NB4 (cell line): ENCODE measurements around the gene EGFL7.

Experiments
- DNase-seq: peaks from one replicate; pipeline ENCODE4 v3.0.0; 2010; ENCODE audit warnings: low read depth
- H3K4me3 ChIP-seq: one replicate; pipeline ENCODE4 v1.5.1; 2011; ENCODE audit warnings: mild to moderate bottlenecking, low read depth, low read length, moderate library complexity
- MAX ChIP-seq: IDR thresholded peaks from 2 replicates; pipeline ENCODE4 v1.6.1; 2011; ENCODE audit warnings: low read depth, low read length
- MYC ChIP-seq: IDR thresholded peaks from 2 replicates; pipeline ENCODE4 v1.6.1; 2011; ENCODE audit warnings: low read depth, low read length
- POLR2A ChIP-seq: IDR thresholded peaks from 2 replicates; pipeline ENCODE4 v1.6.1; 2011; ENCODE audit warnings: mild to moderate bottlenecking; ENCODE audit not compliant: insufficient read length; ENCODE audit errors: extremely low read depth
- TF ChIP-seq, protein P1 (sequence below): IDR thresholded peaks from one replicate; pipeline ENCODE4 v1.5.1; 2012; ENCODE audit warnings: low read depth, low read length

EGFL7 gene

GRCh38 chr9:136694163-136694871, 31.6 kb downstream of the EGFL7 start:
- TF ChIP-seq, protein P1, sequence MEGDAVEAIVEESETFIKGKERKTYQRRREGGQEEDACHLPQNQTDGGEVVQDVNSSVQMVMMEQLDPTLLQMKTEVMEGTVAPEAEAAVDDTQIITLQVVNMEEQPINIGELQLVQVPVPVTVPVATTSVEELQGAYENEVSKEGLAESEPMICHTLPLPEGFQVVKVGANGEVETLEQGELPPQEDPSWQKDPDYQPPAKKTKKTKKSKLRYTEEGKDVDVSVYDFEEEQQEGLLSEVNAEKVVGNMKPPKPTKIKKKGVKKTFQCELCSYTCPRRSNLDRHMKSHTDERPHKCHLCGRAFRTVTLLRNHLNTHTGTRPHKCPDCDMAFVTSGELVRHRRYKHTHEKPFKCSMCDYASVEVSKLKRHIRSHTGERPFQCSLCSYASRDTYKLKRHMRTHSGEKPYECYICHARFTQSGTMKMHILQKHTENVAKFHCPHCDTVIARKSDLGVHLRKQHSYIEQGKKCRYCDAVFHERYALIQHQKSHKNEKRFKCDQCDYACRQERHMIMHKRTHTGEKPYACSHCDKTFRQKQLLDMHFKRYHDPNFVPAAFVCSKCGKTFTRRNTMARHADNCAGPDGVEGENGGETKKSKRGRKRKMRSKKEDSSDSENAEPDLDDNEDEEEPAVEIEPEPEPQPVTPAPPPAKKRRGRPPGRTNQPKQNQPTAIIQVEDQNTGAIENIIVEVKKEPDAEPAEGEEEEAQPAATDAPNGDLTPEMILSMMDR = peak; percentile 72
- no peak for TF ChIP-seq POLR2A
- DNase-seq = peak; percentile 63
- no peak overlapping the region for H3K4me3 ChIP-seq

DNA sequence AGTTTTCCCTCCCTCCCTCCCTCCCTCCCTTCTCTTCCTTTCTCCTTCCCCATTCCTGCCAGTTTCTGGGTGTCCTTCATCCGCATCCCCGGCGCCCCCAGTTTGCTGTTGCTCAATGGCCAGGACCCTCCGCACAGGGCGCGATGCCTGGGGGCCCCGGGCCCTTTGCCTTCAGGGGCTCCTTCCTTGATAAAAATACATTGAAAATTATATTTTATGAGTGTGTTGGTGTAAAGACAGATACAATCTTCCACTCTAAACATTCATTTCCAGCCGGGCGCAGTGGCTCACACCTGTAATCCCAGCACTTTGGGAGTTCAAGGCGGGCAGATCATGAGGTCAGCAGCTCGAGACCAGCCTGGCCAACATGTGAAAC, 32.1 kb downstream of the EGFL7 start:
- DNase-seq = no peak
- H3K4me3 ChIP-seq = no peak overlapping the region
- TF ChIP-seq MYC (no peak), MAX (no peak), POLR2A (no peak)
- TF ChIP-seq, protein P1 = no peak

- no peak for DNase-seq
These were observed 32.7 kb downstream of the EGFL7 start for GRCh38 chr9:136695435-136695895.

DNA sequence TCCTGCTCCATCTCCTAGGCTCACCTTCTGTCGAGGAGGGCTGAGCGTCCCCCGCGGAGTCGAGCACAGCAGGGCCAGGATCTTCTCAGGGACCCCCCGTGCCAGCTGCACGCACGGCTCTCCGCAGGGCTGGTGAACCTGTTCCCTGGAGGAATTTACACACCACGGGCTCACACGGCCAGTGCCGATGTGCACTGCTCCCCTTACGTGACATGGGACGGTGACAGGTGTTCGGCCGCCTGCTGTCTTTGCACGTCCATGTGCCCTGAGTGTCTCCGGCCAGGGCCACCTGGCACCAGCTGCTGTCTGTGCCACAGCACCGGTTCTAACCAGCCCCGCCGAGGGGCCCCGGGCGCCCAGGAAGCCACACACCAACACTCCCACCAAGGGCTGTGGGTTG, 33.2 kb downstream of the EGFL7 start:
- H3K4me3 ChIP-seq = no peak overlapping the region
- TF ChIP-seq, protein P1 = no peak
- no peak for TF ChIP-seq POLR2A
- TF ChIP-seq MYC = no peak
- TF ChIP-seq MAX = peak; percentile 59
- peak; percentile 34 for DNase-seq

More at GRCh38 chr9:136695435-136695895, 32.7 kb downstream of the EGFL7 start:
- no peak overlapping the region for H3K4me3 ChIP-seq
- TF ChIP-seq POLR2A (no peak), MYC (no peak), MAX (no peak)
- TF ChIP-seq, protein P1 = no peak

- H3K4me3 ChIP-seq = no peak overlapping the region
- TF ChIP-seq POLR2A = no peak
- no peak for TF ChIP-seq MYC
- TF ChIP-seq MAX = no peak
- TF ChIP-seq, protein P1 = no peak
- DNase-seq = no peak
These were observed 33.8 kb downstream of the EGFL7 start for GRCh38 chr9:136696502-136696901.

DNA sequence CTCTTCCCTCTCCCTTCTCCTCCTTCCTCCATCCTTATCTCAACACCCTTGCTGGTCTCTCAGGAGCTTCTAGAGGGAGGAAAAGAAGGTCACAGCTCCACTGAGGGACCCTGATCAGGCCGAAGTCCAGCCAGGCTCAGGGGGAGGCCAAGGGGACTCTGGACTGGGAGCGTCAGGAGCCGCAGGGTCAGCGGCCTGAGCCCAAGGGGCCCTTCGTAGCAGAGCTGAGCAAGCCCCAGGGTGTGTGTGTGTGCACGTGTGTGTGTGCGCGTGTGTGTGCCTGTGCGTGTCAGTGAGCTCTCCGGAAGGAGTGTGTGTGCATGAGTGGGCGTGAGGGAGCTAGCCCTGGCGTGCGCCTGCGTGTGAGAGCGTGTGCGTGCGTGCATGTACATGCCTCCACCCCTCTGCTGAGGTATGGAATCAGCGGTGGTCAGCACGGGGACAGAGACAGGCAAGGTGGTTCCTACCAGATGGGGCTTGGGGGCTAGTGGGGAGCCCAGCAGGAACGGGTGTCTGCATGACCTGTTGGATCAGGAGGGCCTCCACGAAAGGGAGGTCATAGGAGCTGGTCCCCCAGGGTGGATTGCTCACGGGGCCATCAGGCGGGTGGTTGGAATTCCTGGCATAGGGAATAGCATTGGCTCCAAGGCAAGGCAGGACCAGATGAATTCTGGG, 34.6 kb downstream of the EGFL7 start:
- DNase-seq = no peak
- TF ChIP-seq MAX (no peak), MYC (no peak), POLR2A (no peak)
- TF ChIP-seq, protein P1 = no peak

More for the DNA sequence above, 34.6 kb downstream of the EGFL7 start:
- H3K4me3 ChIP-seq = no peak overlapping the region
